Neural progenitor cell (in vitro differentiated cells): ENCODE measurements around the gene RAI14.

Source experiments
- CTCF ChIP-seq: fragments of 200-600 bp; sonication (generic); IDR thresholded peaks from 2 replicates; pipeline ENCODE4 v1.5.1; 2017; ENCODE audit warnings: antibody characterized with exemption, mild to moderate bottlenecking
- EZH2 ChIP-seq: fragments of 200-600 bp; sonication (generic); IDR thresholded peaks from 2 replicates; pipeline ENCODE4 v1.6.1; 2017; ENCODE audit warnings: antibody characterized with exemption, mild to moderate bottlenecking, moderate library complexity

- TF ChIP-seq CTCF: no peak
- TF ChIP-seq EZH2: no peak
Observed at GRCh38 chr5:34657274-34657921, 1.3 kb downstream of the RAI14 start.
